Activated CD4-positive, alpha-beta T cell treated with anti-CD3 and anti-CD28 coated beads for 24 hours (primary cell): ENCODE results near the gene ITGA2B.
"Not testable (repeated sequence)": the region's sequence is repeated elsewhere in the genome, so short reads cannot be mapped to it uniquely, and the experiment has no call there.

Experiments
- DNase-seq, 2 donors: peaks; one replicate each; pipeline ENCODE4 v3.0.0-alpha.2; 2020; ENCODE audit warnings: low read depth in 2 of 2

The ITGA2B gene

DNA sequence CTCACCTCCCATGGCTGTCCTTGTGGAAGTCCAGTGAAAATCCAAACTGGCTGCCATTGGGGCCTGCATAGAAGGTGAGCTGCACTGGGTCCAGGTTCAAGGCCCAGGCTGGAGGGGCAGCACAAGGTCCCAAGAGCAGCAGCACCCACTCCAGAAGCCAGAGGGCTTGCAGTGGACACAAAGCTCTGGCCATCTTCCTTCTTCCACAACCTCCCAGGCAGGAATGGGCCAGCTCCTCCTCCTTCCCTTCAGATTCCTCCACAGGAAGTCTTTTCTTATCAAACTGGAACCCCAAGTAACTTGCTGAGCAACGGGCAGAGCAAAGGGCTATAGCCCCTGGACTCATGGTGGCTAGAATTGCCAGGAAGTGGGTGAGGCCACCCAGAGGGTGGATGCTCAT lies at the start of gene ITGA2B:
TSS of gene ITGA2B (minus strand) at position 369 of the 400 bp plus-strand sequence. CDS start at position 193, 176 bp downstream.
- no peak for DNase-seq

DNA sequence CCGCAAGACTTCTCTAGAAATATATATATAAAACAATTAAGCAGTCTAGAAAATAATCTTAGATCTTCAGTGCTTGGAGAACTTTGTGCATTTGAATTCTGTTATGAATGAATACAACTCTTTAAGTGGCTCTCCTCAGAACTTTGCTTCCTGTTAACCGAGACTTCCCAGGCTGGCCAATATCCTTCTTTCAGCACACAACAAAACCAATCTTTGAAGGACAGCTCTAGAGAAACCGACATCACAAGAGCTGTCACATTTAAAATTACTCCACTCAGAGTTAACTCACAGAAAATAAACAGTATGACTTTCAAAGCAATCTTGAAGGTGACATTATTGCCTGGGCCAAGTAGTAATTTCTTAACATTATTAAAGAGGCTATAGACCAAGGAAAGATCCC lies 49.7 kb upstream of the ITGA2B start:
- no peak for DNase-seq

GRCh38 chr17:44438636-44439035 lies 49.2 kb upstream of the ITGA2B start:
- DNase-seq, result no peak

DNA sequence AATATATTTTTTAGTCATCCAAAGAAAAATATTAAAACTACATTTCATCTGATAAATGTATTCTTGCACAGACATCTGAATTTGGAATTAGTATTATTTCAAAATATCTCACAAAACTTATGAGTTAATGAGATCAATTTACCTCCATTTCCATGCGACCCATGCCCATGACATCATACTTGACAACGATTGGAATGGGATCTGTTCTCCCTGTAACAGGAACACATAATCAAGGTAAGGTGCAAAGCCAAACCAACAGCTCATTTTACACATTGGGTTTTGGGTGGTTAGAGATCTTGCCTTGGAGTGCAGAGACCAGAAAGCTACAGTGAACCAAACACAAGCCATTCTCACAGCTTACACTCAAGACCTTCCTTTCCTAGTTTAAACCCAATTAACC lies 46.9 kb upstream of the ITGA2B start:
- no peak for DNase-seq

- no peak for DNase-seq
These were observed 43.1 kb upstream of the ITGA2B start for GRCh38 chr17:44432254-44433157.

- DNase-seq, result no peak
These were observed 35.5 kb upstream of the ITGA2B start for GRCh38 chr17:44424828-44425461.

DNA sequence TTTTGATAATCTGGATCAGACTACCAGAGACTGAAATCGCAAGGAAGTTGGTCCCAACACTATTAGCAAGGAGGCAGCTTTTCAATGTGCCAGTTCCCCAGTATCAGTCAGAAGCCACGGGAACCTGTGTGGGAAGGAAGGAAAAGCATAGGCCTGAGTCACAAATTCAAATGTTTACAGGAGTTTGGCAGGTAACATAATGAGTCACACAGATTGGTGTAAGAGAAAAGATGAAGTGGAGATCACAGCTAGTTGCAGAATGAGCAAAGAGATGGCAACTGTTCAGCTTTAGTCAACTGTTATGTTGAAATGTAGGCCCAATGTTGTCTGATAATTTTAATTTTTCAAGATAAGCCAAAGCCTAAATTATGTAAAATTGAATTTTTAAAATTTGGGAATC lies 28.1 kb upstream of the ITGA2B start:
- DNase-seq, result no peak

- DNase-seq, result no peak
These were observed 27.3 kb upstream of the ITGA2B start for GRCh38 chr17:44416558-44417289.

GRCh38 chr17:44414394-44415155 lies 25.1 kb upstream of the ITGA2B start:
- no peak for DNase-seq

GRCh38 chr17:44409309-44410028 lies 20.0 kb upstream of the ITGA2B start:
- DNase-seq, result no peak

DNA sequence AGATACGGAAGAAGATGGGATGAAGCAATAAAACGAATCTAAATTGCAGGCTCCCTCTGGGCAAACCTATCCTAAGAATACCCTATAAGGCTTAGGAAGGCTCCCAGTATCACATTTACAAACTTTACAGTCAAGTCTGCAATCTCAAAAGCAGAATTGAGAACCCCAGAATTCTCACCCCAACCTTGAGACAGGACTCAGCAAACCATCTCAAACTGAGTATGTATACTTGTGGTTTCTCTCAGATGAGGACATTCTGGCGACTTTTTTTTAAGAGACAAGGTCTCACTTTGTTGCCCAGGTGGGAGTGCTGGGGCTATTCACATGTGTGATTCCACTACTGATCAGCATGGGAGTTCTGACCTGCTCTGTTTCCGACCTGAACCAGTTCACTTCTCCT lies 19.3 kb upstream of the ITGA2B start:
- DNase-seq, result no peak

DNA sequence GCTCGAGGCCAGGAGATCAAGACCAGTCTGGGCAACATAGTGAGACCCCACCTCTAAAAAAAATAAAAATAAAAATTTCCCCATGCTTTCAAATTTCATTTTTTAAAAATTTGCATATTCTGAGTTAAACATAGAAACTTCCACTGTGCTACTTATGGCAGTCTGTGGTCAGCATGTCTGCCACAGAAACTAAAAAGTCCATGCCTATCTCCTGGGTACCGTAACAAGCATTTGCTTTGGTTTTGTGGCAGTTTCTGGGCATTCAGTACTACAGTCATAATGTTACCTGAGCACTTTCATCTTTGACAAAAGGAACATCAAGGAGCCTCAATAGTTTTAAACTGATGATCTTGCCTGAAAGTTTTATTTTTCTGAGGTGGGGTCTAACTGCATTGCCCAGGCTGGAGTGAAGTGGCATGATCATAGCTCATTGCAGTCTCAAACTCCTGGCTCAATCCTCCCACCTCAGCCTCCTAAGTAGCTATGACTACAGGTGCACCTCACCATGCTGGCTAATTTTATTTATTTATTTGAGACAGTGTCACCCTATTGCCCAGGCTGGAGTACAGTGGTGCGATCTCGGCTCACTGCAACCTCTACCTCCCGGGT lies 13.2 kb upstream of the ITGA2B start:
- no peak for DNase-seq

- no peak for DNase-seq
These were observed 10.9 kb upstream of the ITGA2B start for GRCh38 chr17:44400226-44400847.

- DNase-seq, result no peak
These were observed 9.5 kb upstream of the ITGA2B start for GRCh38 chr17:44398692-44399691.

DNA sequence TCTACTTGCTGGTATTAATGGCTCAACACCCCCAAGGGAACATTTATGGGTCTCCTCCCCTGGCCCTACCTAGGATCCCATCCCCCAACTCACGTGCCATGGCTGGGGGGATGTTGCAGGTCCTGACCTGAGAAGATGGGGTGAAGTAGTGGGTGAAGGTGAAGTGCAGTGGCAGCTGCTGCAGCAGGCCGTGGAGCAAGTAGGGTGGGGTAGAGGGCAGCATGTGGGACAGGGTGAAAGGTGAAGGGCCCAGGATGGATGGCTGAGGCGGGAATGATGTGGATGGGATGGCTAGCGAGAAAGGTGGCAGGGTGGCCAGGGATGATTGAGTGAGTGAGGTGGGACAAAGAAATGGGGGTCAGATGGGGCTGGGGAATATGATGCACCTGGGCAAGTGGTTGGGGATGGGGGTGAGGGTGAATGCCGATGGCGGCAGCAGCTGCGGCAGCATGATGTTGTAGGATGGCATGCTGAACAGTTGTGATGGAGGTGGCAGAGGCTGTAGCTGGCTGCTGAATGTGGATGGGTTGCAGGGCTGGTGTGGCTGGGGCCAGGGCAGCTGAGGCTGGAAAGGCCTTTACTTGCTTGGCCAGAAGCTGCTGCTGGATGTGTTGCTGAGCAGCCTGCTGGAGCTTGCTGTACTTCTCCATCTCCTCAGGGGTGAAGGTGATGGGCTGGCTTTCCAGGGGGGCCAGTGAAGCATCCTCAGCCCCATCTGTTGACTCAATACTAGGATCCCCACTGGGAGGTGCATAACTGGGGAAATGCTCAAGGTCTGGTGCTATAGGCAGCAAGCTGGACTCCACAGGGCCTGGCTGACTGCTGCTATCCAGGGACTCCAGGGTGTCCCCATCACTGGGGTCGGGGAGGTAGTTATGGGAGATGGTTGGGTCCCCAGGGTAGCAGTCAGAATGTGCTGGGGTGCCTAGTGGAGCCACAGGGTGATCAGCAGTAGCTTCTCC lies 8.3 kb upstream of the ITGA2B start:
- DNase-seq, result no peak

DNA sequence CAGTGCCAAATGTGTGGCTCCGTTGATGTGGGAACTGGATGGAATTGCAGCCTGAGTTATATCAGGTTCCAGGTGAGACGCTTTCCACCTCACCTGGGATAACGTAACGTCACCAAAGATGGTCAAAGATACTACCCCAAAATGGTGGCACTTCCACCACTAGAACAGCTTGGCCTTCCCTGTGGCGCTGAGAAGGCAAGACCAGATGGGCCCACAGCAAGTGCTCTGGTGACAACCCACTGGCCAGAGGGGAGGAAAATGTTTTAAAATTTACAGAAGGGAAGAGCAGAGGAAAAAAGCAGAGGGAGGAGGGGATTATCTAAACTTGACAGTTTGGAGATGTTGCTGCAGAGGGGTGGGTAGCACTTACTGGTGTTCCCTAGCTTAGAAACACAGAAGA lies 7.5 kb upstream of the ITGA2B start:
- DNase-seq, result no peak

GRCh38 chr17:44394833-44395232 lies 5.4 kb upstream of the ITGA2B start:
- DNase-seq, result no peak

DNA sequence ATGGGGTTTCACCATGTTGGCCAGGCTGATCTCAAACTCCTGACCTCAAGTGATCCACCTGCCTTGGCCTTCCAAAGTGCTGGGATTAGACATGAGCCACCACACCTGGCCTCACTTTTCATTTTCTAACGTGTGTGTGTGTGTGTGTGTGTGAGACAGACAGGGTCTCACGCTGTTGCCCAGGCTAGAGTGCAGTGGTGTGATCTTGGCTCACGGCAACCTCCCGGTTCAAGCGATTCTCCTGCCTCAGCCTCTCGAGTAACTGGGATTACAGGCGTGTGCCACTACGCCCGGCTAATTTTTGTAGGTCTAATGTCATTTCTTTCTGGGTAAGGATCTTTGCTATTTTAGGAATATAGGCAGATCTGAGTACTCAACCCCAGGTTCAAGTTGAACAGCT lies 4.7 kb upstream of the ITGA2B start:
- DNase-seq, result not testable (repeated sequence)
